DMS53 treated with DMSO at 0.1 percent for 48 hours (cell line): ENCODE measurements around the gene PPM1G.
"Not testable (repeated sequence)": the region's sequence is repeated elsewhere in the genome, so short reads cannot be mapped to it uniquely, and the experiment has no call there.

Experiments
- DNase-seq: peaks from one replicate; lab custom pipeline; 2025; ENCODE audit not compliant: unreplicated experiment; lab: John Stamatoyannopoulos, UW

PPM1G gene, protein sequence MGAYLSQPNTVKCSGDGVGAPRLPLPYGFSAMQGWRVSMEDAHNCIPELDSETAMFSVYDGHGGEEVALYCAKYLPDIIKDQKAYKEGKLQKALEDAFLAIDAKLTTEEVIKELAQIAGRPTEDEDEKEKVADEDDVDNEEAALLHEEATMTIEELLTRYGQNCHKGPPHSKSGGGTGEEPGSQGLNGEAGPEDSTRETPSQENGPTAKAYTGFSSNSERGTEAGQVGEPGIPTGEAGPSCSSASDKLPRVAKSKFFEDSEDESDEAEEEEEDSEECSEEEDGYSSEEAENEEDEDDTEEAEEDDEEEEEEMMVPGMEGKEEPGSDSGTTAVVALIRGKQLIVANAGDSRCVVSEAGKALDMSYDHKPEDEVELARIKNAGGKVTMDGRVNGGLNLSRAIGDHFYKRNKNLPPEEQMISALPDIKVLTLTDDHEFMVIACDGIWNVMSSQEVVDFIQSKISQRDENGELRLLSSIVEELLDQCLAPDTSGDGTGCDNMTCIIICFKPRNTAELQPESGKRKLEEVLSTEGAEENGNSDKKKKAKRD

DNA sequence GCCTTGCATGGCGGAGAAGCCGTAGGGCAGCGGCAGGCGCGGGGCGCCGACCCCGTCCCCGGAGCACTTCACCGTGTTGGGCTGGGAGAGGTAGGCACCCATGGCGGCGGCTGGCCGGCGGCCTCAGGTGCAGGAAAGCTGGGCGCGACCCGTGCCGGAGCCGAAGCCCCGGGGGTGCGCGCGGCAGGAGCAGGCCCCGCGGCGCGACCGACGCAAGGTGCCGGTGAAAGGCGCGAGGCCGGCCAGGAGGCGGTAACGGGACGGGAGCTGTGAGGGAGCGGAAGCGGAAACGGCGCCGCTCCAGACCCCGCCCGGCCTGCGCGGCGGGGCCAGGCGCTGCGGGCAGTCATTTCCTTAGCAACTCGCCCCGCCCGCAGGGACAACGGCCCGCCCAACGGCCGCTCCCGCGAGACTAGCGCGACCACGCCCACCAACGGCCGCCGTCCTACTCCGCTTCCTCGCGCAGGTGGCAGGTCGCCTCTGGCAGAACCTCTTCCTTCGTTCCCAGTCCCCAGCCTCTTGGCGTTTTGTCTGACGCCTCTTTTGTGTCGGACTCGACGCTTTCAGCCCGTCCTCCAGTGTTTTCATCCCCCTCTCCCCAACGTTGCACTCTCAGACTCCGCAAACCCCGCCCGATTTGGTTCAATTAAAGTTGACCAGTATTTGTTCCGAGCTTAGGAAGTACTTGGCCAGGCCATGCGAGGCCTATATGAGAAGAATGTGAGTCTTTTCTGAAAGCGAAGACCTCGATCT lies at the start of gene PPM1G:
Gene PPM1G, minus strand, starts transcription at position 271 of the 753 bp plus-strand sequence. Its CDS starts 169 bp downstream, at position 102.
- DNase-seq = peak; percentile 86

DNA sequence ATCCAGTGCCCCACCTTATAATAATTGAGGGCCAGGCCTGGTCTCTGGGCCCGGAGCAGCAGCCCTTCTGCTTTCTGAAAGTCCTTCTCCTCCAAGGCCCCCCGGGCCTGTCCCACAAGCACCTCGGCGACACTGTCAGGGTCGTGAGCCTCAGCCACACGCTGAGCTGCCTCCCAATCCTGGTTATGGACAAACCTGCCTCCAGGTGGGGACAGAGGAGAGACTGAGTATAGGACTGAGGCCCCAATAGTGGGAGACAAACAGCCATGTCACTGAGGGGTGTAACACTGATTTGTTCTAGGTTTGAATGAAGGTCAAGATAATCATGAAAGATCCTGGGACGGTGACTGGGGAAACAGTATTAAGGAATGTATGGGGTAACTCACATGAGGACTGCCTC lies 44.6 kb upstream of the PPM1G start:
- no peak for DNase-seq

DNA sequence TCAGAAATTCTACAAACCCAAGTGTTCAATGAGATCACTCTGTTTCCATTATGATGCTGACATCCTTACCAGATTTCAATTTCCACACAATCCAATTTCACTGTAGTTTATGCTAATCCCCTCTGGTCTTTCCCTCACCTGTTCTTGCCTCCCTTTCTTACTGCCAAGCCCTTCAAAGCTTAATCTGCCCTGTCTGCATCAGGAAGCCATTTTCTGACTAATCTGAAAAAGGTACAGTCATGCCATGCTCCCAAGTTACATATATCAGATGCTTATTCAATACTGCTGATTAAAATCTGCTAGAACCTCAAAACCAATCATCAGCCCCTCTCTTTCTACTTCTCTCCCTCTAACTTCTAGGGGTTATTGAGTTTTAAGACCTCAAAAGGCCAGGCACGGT lies 41.7 kb upstream of the PPM1G start:
- no peak for DNase-seq

DNA sequence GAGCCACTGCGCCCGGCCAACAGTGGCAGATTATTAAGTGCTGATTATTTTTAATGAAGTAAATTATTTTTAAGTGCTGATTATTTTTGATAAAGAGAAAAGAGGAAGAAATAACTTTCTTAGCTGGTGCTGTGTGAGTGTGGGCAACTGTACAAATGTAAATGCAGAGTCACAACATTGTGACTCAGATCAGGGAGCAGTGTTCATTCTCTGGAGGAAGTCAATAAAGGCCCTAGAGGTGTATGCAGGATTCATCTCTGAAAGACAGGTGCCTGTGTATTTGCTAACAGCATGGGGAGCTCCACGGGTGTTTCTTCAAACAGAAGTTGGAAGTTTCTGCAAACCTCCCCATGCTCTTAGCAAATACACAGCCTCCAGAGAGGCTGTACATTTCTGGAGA lies 39.0 kb upstream of the PPM1G start:
- DNase-seq = no peak

DNA sequence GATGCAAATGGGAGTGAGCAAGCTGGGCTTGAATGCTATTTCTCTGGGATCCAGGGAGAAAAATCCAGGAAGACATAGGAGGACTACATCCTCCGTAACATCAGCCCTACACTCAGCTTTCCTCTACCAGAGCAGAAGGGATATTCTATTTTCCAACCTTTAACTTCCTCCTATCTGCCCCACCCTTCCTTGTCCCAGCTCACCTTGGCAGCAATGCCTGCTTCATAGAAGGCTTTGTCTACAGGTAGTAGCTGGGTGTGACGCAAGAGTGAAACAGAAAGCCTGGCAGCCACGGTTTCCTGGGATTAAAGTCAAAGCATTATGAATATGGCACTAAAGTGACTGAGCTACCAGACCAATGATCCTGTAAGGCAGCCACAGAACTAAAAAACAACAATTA lies 36.7 kb upstream of the PPM1G start:
- DNase-seq = peak; percentile 14

DNA sequence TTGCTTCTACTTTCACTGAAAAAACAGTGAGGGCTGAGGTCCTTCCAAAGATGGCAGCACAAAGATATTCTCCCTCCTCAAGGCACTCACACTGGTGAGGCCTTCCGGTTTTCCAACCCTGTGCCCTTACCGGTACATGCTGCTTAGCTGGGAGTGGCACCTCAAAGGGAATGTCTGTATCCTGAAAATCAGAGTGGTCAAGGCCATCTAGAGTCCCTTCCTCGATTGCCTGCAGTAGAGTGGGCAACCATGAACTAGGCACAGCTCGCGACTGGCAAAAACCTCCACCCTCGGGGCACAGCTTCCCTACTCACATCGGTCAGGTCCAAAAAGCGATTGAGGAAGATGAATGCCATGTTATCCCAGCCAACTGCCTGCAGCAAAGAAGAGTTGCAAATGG lies 36.2 kb upstream of the PPM1G start:
- no peak for DNase-seq

DNA sequence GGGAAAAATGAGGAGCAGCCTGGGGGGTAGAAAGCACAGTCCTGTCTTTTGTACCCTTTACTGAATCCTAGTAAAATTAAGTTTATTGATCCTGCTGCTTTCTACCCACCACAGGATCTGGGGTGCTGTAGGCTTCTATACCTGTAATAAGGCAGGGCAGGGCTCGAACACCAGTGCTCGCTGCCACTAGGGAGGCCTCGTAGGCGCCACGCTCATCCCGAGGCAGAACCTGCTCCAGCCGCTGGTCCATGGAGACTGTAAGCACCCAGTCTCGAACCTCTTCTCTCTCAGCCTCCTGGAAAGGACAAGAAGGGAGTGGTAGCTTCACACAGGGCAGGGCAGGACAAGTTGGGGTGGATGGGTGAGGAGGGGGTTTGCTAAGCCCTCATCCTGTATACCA lies 35.8 kb upstream of the PPM1G start:
- DNase-seq = no peak

DNA sequence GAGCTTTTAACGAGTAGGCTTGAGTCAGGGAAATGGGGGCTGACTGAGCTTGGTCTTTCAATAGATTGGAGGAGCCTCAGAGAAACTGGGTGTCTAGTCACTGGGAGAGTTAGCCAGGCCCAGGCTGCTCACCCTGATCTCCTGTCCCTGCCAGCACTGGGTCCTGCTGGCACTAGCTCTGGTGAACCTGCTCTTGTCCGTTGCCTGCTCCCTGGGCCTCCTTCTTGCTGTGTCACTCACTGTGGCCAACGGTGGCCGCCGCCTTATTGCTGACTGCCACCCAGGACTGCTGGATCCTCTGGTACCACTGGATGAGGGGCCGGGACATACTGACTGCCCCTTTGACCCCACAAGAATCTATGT lies 33.5 kb upstream of the PPM1G start:
- no peak for DNase-seq

DNA sequence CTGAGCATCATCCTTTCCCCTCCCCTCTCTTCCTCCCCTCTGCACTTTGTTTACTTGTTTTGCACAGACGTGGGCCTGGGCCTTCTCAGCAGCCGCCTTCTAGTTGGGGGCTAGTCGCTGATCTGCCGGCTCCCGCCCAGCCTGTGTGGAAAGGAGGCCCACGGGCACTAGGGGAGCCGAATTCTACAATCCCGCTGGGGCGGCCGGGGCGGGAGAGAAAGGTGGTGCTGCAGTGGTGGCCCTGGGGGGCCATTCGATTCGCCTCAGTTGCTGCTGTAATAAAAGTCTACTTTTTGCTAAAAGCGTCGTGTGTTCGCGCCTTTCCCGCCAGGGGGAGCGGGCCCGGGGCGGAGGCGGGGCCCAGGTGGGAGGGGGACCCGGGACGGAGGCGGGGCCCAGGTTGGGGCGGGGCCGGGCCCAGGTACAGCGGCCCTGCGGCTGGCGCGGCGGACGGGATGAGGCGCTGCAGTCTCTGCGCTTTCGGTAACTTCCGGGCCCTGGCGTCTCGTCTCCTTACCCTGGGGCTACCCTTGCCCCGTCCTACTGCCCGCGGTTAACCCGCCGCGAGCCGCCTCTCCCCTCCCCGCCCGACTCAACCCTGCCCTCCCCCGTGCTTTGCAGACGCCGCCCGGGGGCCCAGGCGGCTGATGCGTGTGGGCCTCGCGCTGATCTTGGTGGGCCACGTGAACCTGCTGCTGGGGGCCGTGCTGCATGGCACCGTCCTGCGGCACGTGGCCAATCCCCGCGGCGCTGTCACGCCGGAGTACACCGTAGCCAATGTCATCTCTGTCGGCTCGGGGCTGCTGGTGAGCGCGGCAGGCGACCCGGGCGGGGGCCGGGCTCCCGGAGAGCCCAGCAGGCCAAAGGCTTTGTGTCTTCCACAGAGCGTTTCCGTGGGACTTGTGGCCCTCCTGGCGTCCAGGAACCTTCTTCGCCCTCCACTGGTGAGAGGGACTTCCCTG lies 32.8 kb upstream of the PPM1G start, which contains the start of gene KRTCAP3:
Gene KRTCAP3, plus strand, starts transcription at position 424 of the 962 bp plus-strand sequence. Its CDS starts 32 bp downstream, at position 456.
- DNase-seq = peak; percentile 21

DNA sequence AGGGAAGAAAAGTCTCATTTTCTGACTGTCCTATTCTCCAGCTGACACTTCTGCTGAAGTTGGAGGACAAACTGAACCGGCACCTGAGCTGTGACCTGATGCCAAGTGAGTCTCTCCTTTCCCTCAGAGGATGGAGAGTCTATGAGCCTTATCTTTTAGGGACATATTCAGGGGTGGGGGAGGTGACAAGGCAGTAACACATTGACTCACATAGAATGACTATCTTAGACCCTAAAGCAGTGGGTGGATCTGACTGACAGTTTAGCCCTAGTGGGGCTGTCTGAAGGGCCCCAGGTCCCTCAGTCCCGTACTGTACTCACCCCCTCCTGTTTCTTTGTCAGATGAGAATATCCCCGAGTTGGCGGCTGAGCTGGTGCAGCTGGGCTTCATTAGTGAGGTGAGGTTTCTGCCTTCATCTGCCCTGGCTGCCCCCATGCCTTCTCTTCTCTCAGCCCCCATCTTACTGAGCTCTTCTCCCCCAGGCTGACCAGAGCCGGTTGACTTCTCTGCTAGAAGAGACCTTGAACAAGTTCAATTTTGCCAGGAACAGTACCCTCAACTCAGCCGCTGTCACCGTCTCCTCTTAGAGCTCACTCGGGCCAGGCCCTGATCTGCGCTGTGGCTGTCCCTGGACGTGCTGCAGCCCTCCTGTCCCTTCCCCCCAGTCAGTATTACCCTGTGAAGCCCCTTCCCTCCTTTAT lies 32.0 kb upstream of the PPM1G start:
- DNase-seq = no peak

DNA sequence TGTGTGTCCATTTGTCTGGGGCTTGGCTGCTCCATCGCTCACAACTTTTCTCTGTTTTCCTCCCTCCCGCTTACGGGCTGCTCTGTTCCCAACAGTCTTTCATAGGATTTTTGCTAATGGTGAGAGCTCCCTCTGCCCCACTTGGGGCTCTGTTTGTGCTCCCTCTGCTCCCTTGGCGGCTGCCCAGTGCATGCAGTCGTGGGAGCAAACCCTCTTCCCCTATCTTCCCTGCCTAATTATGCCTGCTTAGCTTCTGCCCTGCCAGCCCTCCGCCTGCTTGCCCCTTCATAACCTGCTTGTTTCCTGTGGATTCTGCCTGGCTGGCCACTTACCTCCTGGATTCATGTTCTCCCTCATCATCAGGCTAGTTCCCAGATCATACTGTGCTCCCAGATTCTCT lies 26.2 kb upstream of the PPM1G start:
- DNase-seq = no peak

DNA sequence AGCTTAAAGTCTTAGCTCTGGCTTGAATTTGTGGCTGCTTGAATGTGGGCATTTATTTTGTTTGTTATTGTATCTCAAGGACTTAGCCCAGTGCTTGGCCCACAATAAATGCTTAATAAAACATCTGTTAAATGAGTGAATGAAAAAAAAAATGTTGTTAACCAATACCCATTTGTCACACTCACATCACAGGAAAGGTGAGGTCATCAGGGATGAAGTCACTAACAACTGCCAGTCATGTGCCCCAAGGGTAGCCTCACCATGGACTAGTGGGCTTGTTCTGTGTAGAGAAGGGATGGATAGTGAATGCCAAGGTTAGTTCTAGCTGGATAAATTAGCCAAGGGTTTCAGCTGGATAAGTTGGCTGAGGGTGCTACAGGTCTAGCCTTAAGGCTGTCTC lies 22.0 kb upstream of the PPM1G start:
- no peak for DNase-seq

DNA sequence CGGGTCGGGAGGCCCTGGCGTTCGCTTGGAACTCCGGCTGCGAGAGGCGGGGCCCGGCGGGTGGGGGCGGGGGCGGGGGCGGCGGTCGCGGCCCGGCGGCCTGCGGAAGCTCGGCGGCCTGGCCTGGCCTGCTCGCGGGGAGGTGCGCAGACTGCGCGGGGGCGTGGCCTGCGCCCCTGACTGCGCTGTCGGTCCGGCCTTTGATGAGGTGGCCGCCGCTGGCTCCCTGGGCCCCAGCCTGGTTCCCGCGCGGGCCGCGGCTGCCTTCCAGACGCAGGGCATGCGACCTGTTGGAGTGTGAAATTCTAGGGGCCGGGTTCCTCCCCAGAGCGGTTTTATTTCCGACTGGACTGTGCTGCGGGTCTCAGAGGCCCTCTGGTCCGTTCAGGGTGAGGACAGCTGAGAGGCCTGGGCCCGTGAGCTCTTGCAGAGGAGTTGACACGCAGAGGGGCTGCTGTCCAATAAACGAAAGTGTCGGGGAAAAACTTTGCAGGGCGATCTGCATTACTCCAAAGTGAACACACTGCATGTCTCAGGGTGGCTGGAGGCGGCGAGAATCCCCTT lies 19.7 kb upstream of the PPM1G start:
- DNase-seq = peak; percentile 60

DNA sequence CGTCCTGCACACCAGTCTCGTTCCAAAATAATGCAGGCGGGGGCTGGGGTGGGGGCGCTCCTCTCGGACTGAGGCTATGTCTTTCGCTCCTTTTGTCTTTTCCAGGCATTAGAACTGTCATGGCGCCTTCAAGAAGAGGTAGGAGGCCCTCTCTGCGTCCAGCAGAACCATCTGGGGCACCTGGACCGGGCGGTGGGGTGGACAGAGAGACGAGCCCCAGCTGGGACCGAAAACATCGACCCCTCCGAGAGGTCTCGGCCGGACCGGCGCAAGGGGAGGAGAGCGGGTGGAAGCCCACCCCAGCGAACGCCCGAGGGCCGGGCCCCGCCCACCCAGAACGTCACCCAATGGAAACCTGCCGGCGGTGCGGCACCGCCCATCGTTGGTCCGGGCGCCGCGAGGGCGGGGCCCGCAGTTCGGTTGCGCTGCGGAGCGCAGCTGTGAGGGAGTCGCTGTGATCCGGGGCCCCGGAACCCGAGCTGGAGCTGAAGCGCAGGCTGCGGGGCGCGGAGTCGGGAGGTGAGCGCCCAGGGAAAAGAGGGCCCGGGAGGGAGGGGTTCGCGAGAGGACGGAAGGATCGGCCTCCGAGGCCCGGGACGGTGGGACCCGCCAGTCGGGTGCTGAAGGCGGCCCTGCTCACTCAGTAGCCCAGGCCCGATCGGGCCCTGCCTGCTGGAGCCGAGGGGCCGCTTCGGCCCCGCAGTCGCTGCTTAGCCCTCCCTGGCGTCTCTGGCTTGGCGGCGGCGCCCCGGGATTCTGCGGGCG lies 19.0 kb upstream of the PPM1G start, which contains the start of gene NRBP1:
Gene NRBP1, plus strand, starts transcription at position 419 of the 765 bp plus-strand sequence. CDS start 4,643 bp downstream, outside the sequence.
- DNase-seq = peak; percentile 59

DNA sequence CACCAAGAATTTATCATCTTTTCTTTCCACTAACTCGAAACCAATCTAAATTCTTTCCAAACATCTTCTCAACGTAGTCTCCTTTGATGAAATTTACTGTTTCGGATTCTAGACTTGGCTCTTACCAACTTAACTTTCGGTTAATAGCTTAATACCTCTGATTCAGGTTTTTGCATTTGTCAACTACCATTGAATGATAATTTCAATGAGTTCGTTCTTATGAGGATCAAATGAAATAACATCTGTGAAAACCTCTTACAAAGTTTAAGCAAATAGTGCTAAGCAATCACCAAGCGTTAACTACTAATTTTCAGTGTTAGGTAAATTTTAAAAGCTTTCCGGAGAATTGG lies 18.4 kb upstream of the PPM1G start:
- no peak for DNase-seq

DNA sequence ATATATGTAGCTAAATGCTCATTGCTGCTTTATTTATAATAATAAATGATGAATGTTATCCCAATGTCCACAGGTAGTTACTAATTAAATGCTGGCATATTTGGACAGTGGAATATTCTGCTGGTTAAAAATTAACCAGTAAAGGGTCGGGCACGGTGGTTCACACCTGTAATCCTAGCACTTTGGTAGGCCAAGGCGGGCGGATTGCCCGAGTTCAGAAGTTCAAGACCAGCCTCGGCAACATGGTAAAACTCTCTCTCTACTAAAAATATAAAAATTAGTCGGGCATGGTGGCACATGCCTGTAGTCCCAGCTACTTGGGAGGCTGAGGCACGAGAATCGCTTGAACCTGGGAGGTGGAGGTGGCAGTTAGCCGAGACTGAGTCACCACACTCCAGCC lies 15.6 kb upstream of the PPM1G start:
- not testable (repeated sequence) for DNase-seq

DNA sequence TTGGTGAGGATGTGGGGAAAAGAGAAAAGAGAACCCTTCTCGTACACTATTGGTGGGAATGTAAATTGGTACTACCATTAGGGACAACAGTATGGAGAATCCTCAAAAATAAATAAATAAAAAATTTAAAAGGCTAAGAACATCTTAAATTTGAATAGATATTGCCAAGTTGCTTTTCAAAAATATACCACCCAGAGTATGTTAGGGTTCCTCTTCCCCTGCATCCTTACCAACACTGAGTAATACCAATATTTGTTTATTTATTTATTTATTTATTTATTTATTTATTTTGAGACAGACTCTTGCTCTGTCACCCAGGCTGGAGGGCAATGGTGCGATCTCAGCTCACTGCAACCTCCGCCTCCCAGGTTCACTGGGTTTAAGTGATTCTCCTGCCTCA lies 13.6 kb upstream of the PPM1G start:
- no peak for DNase-seq

DNA sequence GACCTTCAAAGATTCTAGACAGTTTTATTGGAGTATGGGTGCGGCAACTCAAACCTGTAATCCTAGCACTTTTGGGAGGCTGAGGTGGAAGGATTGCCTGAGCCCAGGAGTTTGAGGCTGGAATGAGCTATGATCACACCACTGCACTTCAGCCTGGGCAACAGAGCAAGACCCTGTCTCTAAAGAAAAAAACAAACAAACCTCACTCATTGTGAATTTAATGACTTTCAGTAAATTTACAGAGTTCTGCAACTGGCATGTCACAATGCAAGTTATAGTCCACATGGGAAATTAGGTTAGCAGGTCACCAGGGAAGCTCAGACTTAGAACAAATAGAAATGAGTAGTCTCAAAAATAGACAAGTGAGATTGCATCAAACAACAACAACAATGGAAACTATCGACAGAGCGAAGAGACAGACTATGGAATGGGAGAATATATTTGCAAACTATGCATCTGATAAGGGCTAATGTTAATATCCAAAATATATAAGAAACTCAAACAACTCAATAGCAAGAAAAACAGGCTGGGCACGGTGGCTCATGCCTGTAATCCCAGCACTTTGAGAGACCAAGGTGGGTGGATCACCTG lies 12.4 kb upstream of the PPM1G start:
- no peak for DNase-seq

DNA sequence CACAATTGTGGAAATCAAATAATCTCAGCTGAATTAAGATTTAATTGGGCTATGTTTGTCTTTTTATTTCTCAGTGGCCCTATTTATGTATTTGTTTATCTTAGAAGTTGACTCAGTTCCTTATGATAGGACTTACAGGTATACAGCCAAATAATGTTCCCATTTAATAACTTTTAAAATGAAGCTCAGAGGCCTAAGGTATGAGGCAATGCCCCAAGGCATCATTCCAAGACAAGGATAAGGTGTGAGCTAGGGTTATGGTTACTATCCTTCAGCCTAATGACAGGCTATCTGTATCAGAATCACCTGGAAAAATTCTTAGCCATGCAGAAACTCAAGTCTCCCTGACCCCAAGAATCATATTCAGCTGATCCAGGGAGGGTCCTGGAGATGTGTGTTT lies 11.6 kb upstream of the PPM1G start:
- no peak for DNase-seq
